Measurements from ENCODE around the gene PODN.

DNA sequence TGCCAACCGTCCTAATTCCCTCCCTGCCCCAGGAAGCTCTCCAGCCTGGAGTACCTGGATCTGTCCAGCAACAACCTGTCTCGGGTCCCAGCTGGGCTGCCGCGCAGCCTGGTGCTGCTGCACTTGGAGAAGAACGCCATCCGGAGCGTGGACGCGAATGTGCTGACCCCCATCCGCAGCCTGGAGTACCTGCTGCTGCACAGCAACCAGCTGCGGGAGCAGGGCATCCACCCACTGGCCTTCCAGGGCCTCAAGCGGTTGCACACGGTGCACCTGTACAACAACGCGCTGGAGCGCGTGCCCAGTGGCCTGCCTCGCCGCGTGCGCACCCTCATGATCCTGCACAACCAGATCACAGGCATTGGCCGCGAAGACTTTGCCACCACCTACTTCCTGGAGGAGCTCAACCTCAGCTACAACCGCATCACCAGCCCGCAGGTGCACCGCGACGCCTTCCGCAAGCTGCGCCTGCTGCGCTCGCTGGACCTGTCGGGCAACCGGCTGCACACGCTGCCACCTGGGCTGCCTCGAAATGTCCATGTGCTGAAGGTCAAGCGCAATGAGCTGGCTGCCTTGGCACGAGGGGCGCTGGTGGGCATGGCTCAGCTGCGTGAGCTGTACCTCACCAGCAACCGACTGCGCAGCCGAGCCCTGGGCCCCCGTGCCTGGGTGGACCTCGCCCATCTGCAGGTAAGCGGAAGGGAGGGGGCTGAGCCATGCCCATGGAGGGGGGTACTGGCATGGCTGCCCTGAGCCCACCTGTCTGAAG lies 16.5 kb downstream of the PODN start:
- TF ChIP-seq POLR2A (IDR thresholded peaks at IDR 0.05) (no peak), EP300 (IDR thresholded peaks at IDR 0.05) (no peak)
